B cell (primary cell): Measurements from ENCODE around the gene ATP1B2. TPM values are rescaled to one million over a fixed set of nuclear protein-coding genes. Genes with fewer than 3 reads are reported as not detected.

Experiments
- ATAC-seq: fragments of 200-7000 bp; cut with Tn5 transposase; one replicate; pipeline ENCODE4 v1.10.0; 2021; ENCODE audit warnings: low read depth, mild to moderate bottlenecking, moderate number of reproducible peaks, moderate library complexity
- CTCF ChIA-PET: fragments of 350-600 bp; sonication (Branson Sonifier 250); formaldehyde crosslinking; loops from one replicate; lab custom pipeline; 2021; ENCODE audit warnings: antibody characterized with exemption, inconsistent platforms; lab: Charles Lee
- POLR2A ChIA-PET: fragments of 350-600 bp; sonication (Branson Sonifier 250); formaldehyde crosslinking; loops from one replicate; lab custom pipeline; 2021; ENCODE audit warnings: antibody characterized with exemption; lab: Charles Lee
- DNase-seq: peaks from one replicate; pipeline ENCODE4 v3.0.0; 2013
- H2AFZ ChIP-seq: 2 replicates; pipeline ENCODE4 v1.6.1; 2012; ENCODE audit warnings: mild to moderate bottlenecking, low read depth, low read length; ENCODE audit not compliant: insufficient read depth, poor library complexity, severe bottlenecking
- H3K27ac ChIP-seq, 2 donors: 1 replicate in 1 of 2; 2 replicates in 1 of 2; pipeline ENCODE4 v1.5.1; 2012 to 2013; ENCODE audit warnings: low read length in 2 of 2, mild to moderate bottlenecking in 2 of 2, moderate library complexity in 1 of 2
- H3K27me3 ChIP-seq, 4 experiments: fragments of 200-600 bp in 1 of 4; sonication (generic) in 1 of 4; replicated peaks in 1 of 4; 1 replicate in 2 of 4; 2 replicates in 2 of 4; pipeline versions ENCODE4 v1.6.1 to v1.7.0; 2013 to 2016; ENCODE audit warnings: low read length in 3 of 4, mild to moderate bottlenecking in 2 of 4, mixed read lengths in 1 of 4, moderate library complexity in 1 of 4; ENCODE audit not compliant: insufficient read depth in 4 of 4, control insufficient read depth in 3 of 4; ENCODE audit errors: control extremely low read depth in 1 of 4
- H3K36me3 ChIP-seq, 2 experiments: replicated peaks in 1 of 2; 1 replicate in 1 of 2; 2 replicates in 1 of 2; pipeline versions ENCODE4 v1.6.1 to v1.7.1; 2013; ENCODE audit warnings: low read length in 1 of 2; ENCODE audit not compliant: insufficient read depth in 2 of 2, control insufficient read depth in 1 of 2; ENCODE audit errors: control extremely low read depth in 1 of 2, extremely low read depth in 1 of 2
- H3K4me1 ChIP-seq, 2 donors: fragments of 200-600 bp in 1 of 2; sonication (generic) in 1 of 2; 1 replicate in 1 of 2; 2 replicates in 1 of 2; pipeline versions ENCODE4 v1.5.1 to v1.6.1; 2013 to 2017; ENCODE audit warnings: low read length in 2 of 2; ENCODE audit not compliant: control insufficient read depth in 2 of 2, insufficient read depth in 2 of 2
- H3K4me2 ChIP-seq: replicated peaks from 2 replicates; pipeline ENCODE3; 2012; ENCODE audit warnings: mild to moderate bottlenecking, low read depth, low read length; ENCODE audit not compliant: poor library complexity, severe bottlenecking
- H3K4me3 ChIP-seq, 5 experiments: fragments of 200-600 bp in 1 of 5; sonication (generic) in 1 of 5; 1 replicate in 3 of 5; 2 replicates in 2 of 5; pipeline versions ENCODE4 v1.5.1 to v1.7.0; 2011 to 2016; ENCODE audit warnings: low read length in 4 of 5, mild to moderate bottlenecking in 4 of 5, low read depth in 2 of 5, control low read depth in 1 of 5, moderate library complexity in 1 of 5; ENCODE audit not compliant: insufficient read depth in 1 of 5; ENCODE audit errors: control extremely low read depth in 1 of 5, extremely low read depth in 1 of 5
- H3K79me2 ChIP-seq: fragments of 200-600 bp; sonication (generic); one replicate; pipeline ENCODE4 v1.6.0; 2016; ENCODE audit warnings: low read length; ENCODE audit not compliant: control insufficient read depth, insufficient read depth
- H3K9ac ChIP-seq: fragments of 200-600 bp; sonication (generic); 2 replicates; pipeline ENCODE4 v1.6.1; 2017; ENCODE audit warnings: mild to moderate bottlenecking, low read length, moderate library complexity
- H3K9me3 ChIP-seq, 3 donors: one replicate each; pipeline versions ENCODE4 v1.6.1 to v1.7.1; 2013; ENCODE audit warnings: low read length in 2 of 3; ENCODE audit not compliant: control insufficient read depth in 2 of 3, insufficient read depth in 1 of 3; ENCODE audit errors: control extremely low read depth in 1 of 3
- H4K20me1 ChIP-seq: 2 replicates; pipeline ENCODE4 v1.6.0; 2012; ENCODE audit warnings: mild to moderate bottlenecking, low read length; ENCODE audit not compliant: insufficient read depth, control insufficient read depth, poor library complexity, severe bottlenecking
- H3K27ac Mint-ChIP-seq: one replicate; pipeline ENCODE4 v1.8.0; 2021; ENCODE audit warnings: mixed read lengths
- H3K27me3 Mint-ChIP-seq: one replicate; pipeline ENCODE4 v1.8.0; 2021; ENCODE audit warnings: mixed read lengths
- H3K4me1 Mint-ChIP-seq: one replicate; pipeline ENCODE4 v1.8.0; 2021; ENCODE audit warnings: mixed read lengths
- H3K4me3 Mint-ChIP-seq: one replicate; pipeline ENCODE4 v1.8.0; 2021; ENCODE audit warnings: mixed read lengths
- H3K9me3 Mint-ChIP-seq: one replicate; pipeline ENCODE4 v1.8.0; 2022; ENCODE audit warnings: mixed read lengths; ENCODE audit not compliant: insufficient read depth
- EZH2 ChIP-seq: IDR thresholded peaks from 2 replicates; pipeline ENCODE4 v1.6.1; 2012; ENCODE audit warnings: borderline replicate concordance, low read depth, mild to moderate bottlenecking, moderate library complexity, low read length; ENCODE audit not compliant: insufficient read depth, poor library complexity, severe bottlenecking
- WGBS: methylation state at CpG from one replicate; pipeline ENCODE4 v1.1.5; 2013; ENCODE audit warnings: missing lambda C conversion rate; ENCODE audit not compliant: insufficient coverage; 5-methylcytosine and 5-hydroxymethylcytosine counted together
- intact Hi-C: fragments of 100-400 bp; cut with micrococcal nuclease; formaldehyde crosslinking; loops from one replicate; pipeline ENCODE4 v1.10.0; 2022
- polyA plus RNA-seq: library from polyadenylated mRNA; depleted of rRNA; stranded (reverse); fragments of >200 nt; gene quantifications from 2 replicates; pipeline ENCODE4 v1.2.3, GENCODE V29; 2012
- total RNA-seq, 2 donors: library from RNA; stranded (reverse); fragments of 120-200 nt in 1 of 2; gene quantifications; 1 replicate in 1 of 2; 2 replicates in 1 of 2; pipeline versions ENCODE4 v1.2.3 to v1.2.4, GENCODE V29; 2013 to 2022
- TF ChIP-seq, protein P1 (sequence below): fragments of 200-600 bp; IDR thresholded peaks from one replicate; pipeline ENCODE4 v1.8.0; 2022; ENCODE audit warnings: antibody characterized with exemption, mild to moderate bottlenecking

ATP1B2 gene
- total and polyA plus RNA-seq, 2 donors (not counting 1 experiment from before 2014, with no cell fraction given) = 0.39 TPM; not detected in 1

DNA sequence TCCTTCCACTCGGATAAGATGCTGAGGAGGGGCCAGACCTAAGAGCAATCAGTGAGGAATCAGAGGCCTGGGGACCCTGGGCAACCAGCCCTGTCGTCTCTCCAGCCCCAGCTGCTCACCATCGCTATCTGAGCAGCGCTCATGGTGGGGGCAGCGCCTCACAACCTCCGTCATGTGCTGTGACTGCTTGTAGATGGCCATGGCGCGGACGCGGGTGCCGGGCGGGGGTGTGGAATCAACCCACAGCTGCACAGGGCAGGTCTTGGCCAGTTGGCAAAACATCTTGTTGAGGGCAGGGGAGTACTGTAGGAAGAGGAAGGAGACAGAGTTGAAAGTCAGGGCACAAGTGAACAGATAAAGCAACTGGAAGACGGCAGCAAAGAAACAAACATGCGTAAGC, 24.2 kb downstream of the ATP1B2 start:
- H3K9ac ChIP-seq = no peak overlapping the region
- no peak for ATAC-seq
- H2AFZ ChIP-seq = no peak overlapping the region
- H3K4me1 ChIP-seq = no peaks in the 10 kb centered on the region
- H3K4me3 ChIP-seq = no peak overlapping the region
- H3K36me3 ChIP-seq = peaks cover 13 to 55% of the 10 kb centered on the region in 2 experiments
- Mint-ChIP-seq H3K4me3 (no peak overlapping the region), H3K9me3 (no peaks in the 10 kb centered on the region), H3K27me3 (no peaks in the 10 kb centered on the region), H3K4me1 (peaks cover 5% of the 10 kb centered on the region), H3K27ac (no peak overlapping the region)
- CTCF ChIA-PET = interaction anchor here (0.8 to 1.7 kb wide), 3 partner anchors 12 to 319 kb away, joined by 3 to 5 read pairs (median 3); partner anchors contain the start of gene TP53
- peaks cover 3 to 9% (median 8%) of the 10 kb centered on the region in 3 donors for H3K9me3 ChIP-seq
- 97% methylated on average over 11 of the region's 14 CpGs for WGBS
- no peak overlapping the region for H3K4me2 ChIP-seq
- no peak overlapping the region for H3K27ac ChIP-seq
- DNase-seq = no peak
- POLR2A ChIA-PET = interaction anchor here (0.7 to 1.1 kb wide), 2 partner anchors 11 kb away, joined by 4 to 8 read pairs; no protein-coding TSS in a partner anchor
- H3K79me2 ChIP-seq = peaks cover 38% of the 10 kb centered on the region
- no peaks in the 10 kb centered on the region for H3K27me3 ChIP-seq
- H4K20me1 ChIP-seq = peaks cover 47% of the 10 kb centered on the region
- TF ChIP-seq, protein P1, sequence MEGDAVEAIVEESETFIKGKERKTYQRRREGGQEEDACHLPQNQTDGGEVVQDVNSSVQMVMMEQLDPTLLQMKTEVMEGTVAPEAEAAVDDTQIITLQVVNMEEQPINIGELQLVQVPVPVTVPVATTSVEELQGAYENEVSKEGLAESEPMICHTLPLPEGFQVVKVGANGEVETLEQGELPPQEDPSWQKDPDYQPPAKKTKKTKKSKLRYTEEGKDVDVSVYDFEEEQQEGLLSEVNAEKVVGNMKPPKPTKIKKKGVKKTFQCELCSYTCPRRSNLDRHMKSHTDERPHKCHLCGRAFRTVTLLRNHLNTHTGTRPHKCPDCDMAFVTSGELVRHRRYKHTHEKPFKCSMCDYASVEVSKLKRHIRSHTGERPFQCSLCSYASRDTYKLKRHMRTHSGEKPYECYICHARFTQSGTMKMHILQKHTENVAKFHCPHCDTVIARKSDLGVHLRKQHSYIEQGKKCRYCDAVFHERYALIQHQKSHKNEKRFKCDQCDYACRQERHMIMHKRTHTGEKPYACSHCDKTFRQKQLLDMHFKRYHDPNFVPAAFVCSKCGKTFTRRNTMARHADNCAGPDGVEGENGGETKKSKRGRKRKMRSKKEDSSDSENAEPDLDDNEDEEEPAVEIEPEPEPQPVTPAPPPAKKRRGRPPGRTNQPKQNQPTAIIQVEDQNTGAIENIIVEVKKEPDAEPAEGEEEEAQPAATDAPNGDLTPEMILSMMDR = no peak
- TF ChIP-seq EZH2 = no peak
- intact Hi-C loops = no loop called here

DNA sequence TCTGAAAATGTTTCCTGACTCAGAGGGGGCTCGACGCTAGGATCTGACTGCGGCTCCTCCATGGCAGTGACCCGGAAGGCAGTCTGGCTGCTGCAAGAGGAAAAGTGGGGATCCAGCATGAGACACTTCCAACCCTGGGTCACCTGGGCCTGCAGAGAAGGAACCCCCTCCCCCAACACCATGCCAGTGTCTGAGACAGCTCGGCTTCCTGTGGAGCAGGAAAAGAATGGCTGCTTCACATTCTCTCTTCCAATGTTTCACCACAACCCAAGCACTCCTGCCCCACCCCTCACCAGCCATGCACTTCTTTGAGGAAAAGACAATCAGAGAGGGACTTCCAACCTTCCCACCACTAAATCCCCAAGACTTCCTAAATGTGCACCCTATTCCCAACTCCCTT, 25.8 kb downstream of the ATP1B2 start:
- no peak for DNase-seq
- intact Hi-C loops = no loop called here
- Histone ChIP-seq H4K20me1 (peaks cover 54% of the 10 kb centered on the region), H3K4me1 (no peaks in the 10 kb centered on the region), H3K27me3 (no peaks in the 10 kb centered on the region), H3K27ac (no peak overlapping the region), H3K9me3 (peaks cover 3 to 9% (median 8%) of the 10 kb centered on the region in 3 donors), H3K4me3 (no peak overlapping the region), H2AFZ (no peak overlapping the region), H3K36me3 (peaks cover 15 to 41% of the 10 kb centered on the region in 2 experiments), H3K9ac (no peak overlapping the region), H3K79me2 (peaks cover 53% of the 10 kb centered on the region), H3K4me2 (no peak overlapping the region)
- CTCF ChIA-PET = no interaction called here
- 97% methylated on average over 5 of the region's 5 CpGs for whole genome bisulfite sequencing
- POLR2A ChIA-PET = interaction anchor here (0.7 to 1.2 kb wide), 2 partner anchors 11 to 472 kb away, joined by 3 to 4 read pairs; partner anchors contain the start of gene TP53
- ATAC-seq = no peak
- peak overlapping the region; percentile 46 for H3K27ac Mint-ChIP-seq
- no peaks in the 10 kb centered on the region for H3K27me3 Mint-ChIP-seq
- H3K4me3 Mint-ChIP-seq = no peak overlapping the region
- H3K4me1 Mint-ChIP-seq = peaks cover 7% of the 10 kb centered on the region
- TF ChIP-seq EZH2 = no peak
- TF ChIP-seq, protein P1 = no peak
- H3K9me3 Mint-ChIP-seq = no peaks in the 10 kb centered on the region
